ENCODE data around the gene DOK1. TPM values are rescaled to one million over a fixed set of nuclear protein-coding genes. Genes with fewer than 3 reads are reported as not detected.
A peak's percentile ranks its signal among the peaks of the same experiment; 100 is the strongest.

The DOK1 gene
- total RNA-seq, 1 donor from 2014 or later: 27.8 TPM

- peaks cover 39% of the 10 kb centered on the region for H3K36me3 Mint-ChIP-seq (ENCODE audit: low read depth, unreplicated experiment)
- peak; percentile 29 for DNase-seq (ENCODE audit: low spot score)
- peaks cover 12% of the 10 kb centered on the region for H3K27me3 Mint-ChIP-seq (ENCODE audit: unreplicated experiment)
- no peaks in the 10 kb centered on the region for H3K9me3 Mint-ChIP-seq (ENCODE audit: unreplicated experiment)
- peak overlapping the region; percentile 87 for H3K4me3 Mint-ChIP-seq (ENCODE audit: unreplicated experiment)
- peaks cover 26% of the 10 kb centered on the region for H3K4me1 Mint-ChIP-seq (ENCODE audit: unreplicated experiment)
- TF ChIP-seq, protein P1, sequence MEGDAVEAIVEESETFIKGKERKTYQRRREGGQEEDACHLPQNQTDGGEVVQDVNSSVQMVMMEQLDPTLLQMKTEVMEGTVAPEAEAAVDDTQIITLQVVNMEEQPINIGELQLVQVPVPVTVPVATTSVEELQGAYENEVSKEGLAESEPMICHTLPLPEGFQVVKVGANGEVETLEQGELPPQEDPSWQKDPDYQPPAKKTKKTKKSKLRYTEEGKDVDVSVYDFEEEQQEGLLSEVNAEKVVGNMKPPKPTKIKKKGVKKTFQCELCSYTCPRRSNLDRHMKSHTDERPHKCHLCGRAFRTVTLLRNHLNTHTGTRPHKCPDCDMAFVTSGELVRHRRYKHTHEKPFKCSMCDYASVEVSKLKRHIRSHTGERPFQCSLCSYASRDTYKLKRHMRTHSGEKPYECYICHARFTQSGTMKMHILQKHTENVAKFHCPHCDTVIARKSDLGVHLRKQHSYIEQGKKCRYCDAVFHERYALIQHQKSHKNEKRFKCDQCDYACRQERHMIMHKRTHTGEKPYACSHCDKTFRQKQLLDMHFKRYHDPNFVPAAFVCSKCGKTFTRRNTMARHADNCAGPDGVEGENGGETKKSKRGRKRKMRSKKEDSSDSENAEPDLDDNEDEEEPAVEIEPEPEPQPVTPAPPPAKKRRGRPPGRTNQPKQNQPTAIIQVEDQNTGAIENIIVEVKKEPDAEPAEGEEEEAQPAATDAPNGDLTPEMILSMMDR (IDR thresholded peaks at IDR 0.05; ENCODE audit: unreplicated experiment): no peak
- H3K27ac Mint-ChIP-seq (ENCODE audit: unreplicated experiment): peak overlapping the region; percentile 48
Measured at GRCh38 chr2:74530239-74531187, 24.0 kb upstream of the DOK1 start.

DNA sequence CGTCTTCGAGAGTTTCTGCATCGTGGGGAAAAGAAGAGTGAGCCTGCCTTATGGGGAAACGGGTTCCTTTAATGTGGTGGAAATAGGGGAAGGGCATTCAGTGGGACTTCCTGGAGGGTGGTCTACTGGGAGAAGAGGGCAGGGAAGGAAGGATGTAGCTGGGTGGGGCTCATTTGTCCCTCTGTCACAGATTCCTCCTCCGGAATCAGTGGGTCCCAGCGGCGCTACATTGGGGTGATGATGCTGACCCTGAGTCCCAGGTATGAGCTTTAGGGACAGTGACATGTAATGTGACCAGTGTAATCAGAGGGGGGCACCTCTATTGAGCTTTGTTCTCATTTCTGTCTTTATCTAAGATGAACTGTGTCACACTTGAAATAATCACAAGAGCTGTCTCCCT is 22.9 kb upstream of the DOK1 start:
- Mint-ChIP-seq H3K27me3 (ENCODE audit: unreplicated experiment) (peaks cover 12% of the 10 kb centered on the region), H3K4me1 (ENCODE audit: unreplicated experiment) (peaks cover 18% of the 10 kb centered on the region), H3K4me3 (ENCODE audit: unreplicated experiment) (peak overlapping the region; percentile 62), H3K36me3 (ENCODE audit: low read depth, unreplicated experiment) (peaks cover 33% of the 10 kb centered on the region), H3K9me3 (ENCODE audit: unreplicated experiment) (no peaks in the 10 kb centered on the region), H3K27ac (ENCODE audit: unreplicated experiment) (peak overlapping the region; percentile 25)
- no peak for DNase-seq (ENCODE audit: low spot score)
- TF ChIP-seq, protein P1 (IDR thresholded peaks at IDR 0.05; ENCODE audit: unreplicated experiment): no peak

- H3K4me3 Mint-ChIP-seq (ENCODE audit: unreplicated experiment): no peak overlapping the region
- TF ChIP-seq, protein P1 (IDR thresholded peaks at IDR 0.05; ENCODE audit: unreplicated experiment): no peak
- no peak for DNase-seq (ENCODE audit: low spot score)
- peaks cover 18% of the 10 kb centered on the region for H3K4me1 Mint-ChIP-seq (ENCODE audit: unreplicated experiment)
- H3K27me3 Mint-ChIP-seq (ENCODE audit: unreplicated experiment): peaks cover 12% of the 10 kb centered on the region
- peak overlapping the region; percentile 2 for H3K27ac Mint-ChIP-seq (ENCODE audit: unreplicated experiment)
- H3K36me3 Mint-ChIP-seq (ENCODE audit: low read depth, unreplicated experiment): peaks cover 28% of the 10 kb centered on the region
- no peaks in the 10 kb centered on the region for H3K9me3 Mint-ChIP-seq (ENCODE audit: unreplicated experiment)
Measured at GRCh38 chr2:74532222-74532621, 22.3 kb upstream of the DOK1 start.

DNA sequence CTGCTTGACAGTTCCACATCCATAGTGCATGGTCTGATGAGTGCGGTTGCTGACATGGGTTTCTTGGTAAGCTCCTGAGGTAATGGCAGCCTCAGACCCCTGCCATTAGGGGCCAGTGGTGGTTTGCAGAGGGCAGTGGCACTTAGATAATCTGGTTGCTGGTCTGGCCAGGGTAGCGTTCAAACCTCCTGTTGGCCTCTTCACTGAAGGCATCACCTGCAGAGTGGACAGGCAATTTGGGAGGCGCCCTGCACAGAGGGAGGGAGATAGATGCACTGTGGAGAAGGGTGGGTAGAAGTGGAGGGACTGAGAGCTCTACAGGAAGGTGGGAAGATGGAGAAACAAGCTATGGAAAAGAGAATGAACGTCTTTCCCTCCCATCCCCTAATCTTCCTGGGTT is 21.1 kb upstream of the DOK1 start:
- no peak for DNase-seq (ENCODE audit: low spot score)
- peaks cover 12% of the 10 kb centered on the region for H3K4me1 Mint-ChIP-seq (ENCODE audit: unreplicated experiment)
- TF ChIP-seq, protein P1 (IDR thresholded peaks at IDR 0.05; ENCODE audit: unreplicated experiment): no peak
- peaks cover 16% of the 10 kb centered on the region for H3K36me3 Mint-ChIP-seq (ENCODE audit: low read depth, unreplicated experiment)
- H3K27me3 Mint-ChIP-seq (ENCODE audit: unreplicated experiment): peaks cover 7% of the 10 kb centered on the region
- peak overlapping the region; percentile 17 for H3K4me3 Mint-ChIP-seq (ENCODE audit: unreplicated experiment)
- H3K9me3 Mint-ChIP-seq (ENCODE audit: unreplicated experiment): no peaks in the 10 kb centered on the region
- no peak overlapping the region for H3K27ac Mint-ChIP-seq (ENCODE audit: unreplicated experiment)

- Mint-ChIP-seq H3K36me3 (ENCODE audit: low read depth, unreplicated experiment) (peaks cover 13% of the 10 kb centered on the region), H3K4me1 (ENCODE audit: unreplicated experiment) (peaks cover 5% of the 10 kb centered on the region), H3K9me3 (ENCODE audit: unreplicated experiment) (no peaks in the 10 kb centered on the region), H3K27me3 (ENCODE audit: unreplicated experiment) (peaks cover 2% of the 10 kb centered on the region), H3K4me3 (ENCODE audit: unreplicated experiment) (no peak overlapping the region), H3K27ac (ENCODE audit: unreplicated experiment) (no peak overlapping the region)
- DNase-seq (ENCODE audit: low spot score): no peak
- TF ChIP-seq, protein P1 (IDR thresholded peaks at IDR 0.05; ENCODE audit: unreplicated experiment): no peak
Measured at GRCh38 chr2:74534411-74534810, 20.1 kb upstream of the DOK1 start.

All from endothelial cell (in vitro differentiated cells).